ENCODE data around the gene AJAP1.
"Not testable (repeated sequence)": the region's sequence is repeated elsewhere in the genome, so short reads cannot be mapped to it uniquely, and the experiment has no call there.

The AJAP1 gene

GRCh38 chr1:4653796-4654725 is at the start of gene AJAP1:
Gene AJAP1 (plus strand): TSS chr1:4654609. CDS start chr1:4655426, 817 bp downstream.
- no peak for DNase-seq (ENCODE audit: low read depth)

GRCh38 chr1:4605158-4605557 is 49.3 kb upstream of the AJAP1 start:
- DNase-seq (ENCODE audit: low read depth): no peak

GRCh38 chr1:4611563-4612341 is 42.7 kb upstream of the AJAP1 start:
- DNase-seq (ENCODE audit: low read depth): no peak

- DNase-seq (ENCODE audit: low read depth): no peak
Measured at GRCh38 chr1:4612991-4613390, 41.4 kb upstream of the AJAP1 start.

GRCh38 chr1:4613606-4614370 is 40.6 kb upstream of the AJAP1 start:
- no peak for DNase-seq (ENCODE audit: low read depth)

- DNase-seq (ENCODE audit: low read depth): no peak
Measured at GRCh38 chr1:4614371-4615137, 39.9 kb upstream of the AJAP1 start.

- DNase-seq (ENCODE audit: low read depth): no peak
Measured at GRCh38 chr1:4615138-4615470, 39.3 kb upstream of the AJAP1 start.

- DNase-seq (ENCODE audit: low read depth): no peak
Measured at GRCh38 chr1:4615501-4615900, 38.9 kb upstream of the AJAP1 start.

GRCh38 chr1:4616831-4617465 is 37.5 kb upstream of the AJAP1 start:
- DNase-seq (ENCODE audit: low read depth): no peak

GRCh38 chr1:4617506-4617905 is 36.9 kb upstream of the AJAP1 start:
- no peak for DNase-seq (ENCODE audit: low read depth)

- not testable (repeated sequence) for DNase-seq (ENCODE audit: low read depth)
Measured at GRCh38 chr1:4618827-4619226, 35.6 kb upstream of the AJAP1 start.

- no peak for DNase-seq (ENCODE audit: low read depth)
Measured at GRCh38 chr1:4621646-4622045, 32.8 kb upstream of the AJAP1 start.

- no peak for DNase-seq (ENCODE audit: low read depth)
Measured at GRCh38 chr1:4622821-4623220, 31.6 kb upstream of the AJAP1 start.

- DNase-seq (ENCODE audit: low read depth): no peak
Measured at GRCh38 chr1:4624141-4624715, 30.2 kb upstream of the AJAP1 start.

- DNase-seq (ENCODE audit: low read depth): no peak
Measured at GRCh38 chr1:4624801-4625200, 29.6 kb upstream of the AJAP1 start.

GRCh38 chr1:4626061-4626460 is 28.3 kb upstream of the AJAP1 start:
- no peak for DNase-seq (ENCODE audit: low read depth)

GRCh38 chr1:4626560-4627319 is 27.7 kb upstream of the AJAP1 start:
- DNase-seq (ENCODE audit: low read depth): no peak

GRCh38 chr1:4627353-4627752 is 27.1 kb upstream of the AJAP1 start:
- DNase-seq (ENCODE audit: low read depth): no peak

GRCh38 chr1:4628992-4629391 is 25.4 kb upstream of the AJAP1 start:
- no peak for DNase-seq (ENCODE audit: low read depth)

GRCh38 chr1:4630561-4630960 is 23.8 kb upstream of the AJAP1 start:
- DNase-seq (ENCODE audit: low read depth): no peak
